Measurements from ENCODE around the gene ZNF692. TPM values are rescaled to one million over a fixed set of nuclear protein-coding genes. Genes with fewer than 3 reads are reported as not detected.

Gene ZNF692
- total and polyA plus RNA-seq, 4 donors, result 26.1 to 58.5 (median 36.3) TPM

DNA sequence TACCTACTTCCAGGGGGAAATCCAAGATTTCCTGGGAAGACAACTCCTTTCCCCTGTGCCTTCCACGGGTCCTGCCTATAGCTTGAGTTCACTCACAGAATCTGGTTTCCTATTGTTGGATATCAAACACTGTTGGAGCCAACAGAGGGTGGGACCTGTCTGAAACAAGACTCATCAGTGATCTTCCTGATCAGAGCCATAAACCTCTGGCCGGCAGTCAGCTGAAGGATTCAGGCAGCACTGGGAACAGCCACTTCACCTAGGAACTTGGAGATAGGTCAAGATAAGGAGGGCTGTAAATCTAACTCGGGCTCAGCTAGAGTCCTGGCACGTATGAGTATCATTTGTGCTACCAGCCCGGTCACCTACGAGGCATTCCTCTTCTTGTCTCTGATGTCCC is 56.4 kb downstream of the ZNF692 start:
- DNase-seq, result no peak
- WGBS, 2 donors, result 90 to 94% methylated on average over 6 of the region's 6 CpGs

DNA sequence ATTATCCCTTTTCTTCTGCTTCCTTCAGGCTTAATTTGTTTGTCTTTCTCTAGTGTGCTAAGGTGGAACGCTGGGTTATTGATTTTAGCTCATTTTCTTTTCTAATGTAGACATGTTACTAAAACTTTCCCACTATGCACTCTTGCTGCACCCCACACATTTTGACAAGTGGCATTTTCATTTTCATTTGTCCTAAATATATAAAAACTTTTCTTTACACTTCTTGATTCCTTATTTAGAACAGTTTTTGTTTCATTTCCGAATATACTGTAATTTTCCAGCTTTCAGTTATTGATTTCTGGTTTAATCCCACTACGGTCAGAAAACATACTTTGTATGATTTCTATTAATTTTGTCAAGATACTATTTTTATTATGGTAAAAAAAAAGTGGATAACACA is 58.4 kb downstream of the ZNF692 start:
- Histone ChIP-seq H3K27me3 (ENCODE audit: control insufficient read depth in 3 of 3, insufficient read depth in 3 of 3, low read length in 2 of 3) (no peaks in the 10 kb centered on the region), H3K36me3 (ENCODE audit: control insufficient read depth in 4 of 4, insufficient read depth in 4 of 4, low read length in 4 of 4) (no peaks in the 10 kb centered on the region), H3K9me3 (ENCODE audit: control insufficient read depth in 4 of 4, insufficient read depth in 3 of 4, low read length in 3 of 4) (peaks cover 0 to 2% (median under 1%) of the 10 kb centered on the region in 4 donors), H3K9ac (ENCODE audit: insufficient read depth in 1 of 2, low read length in 2 of 2) (no peak overlapping the region), H3K4me1 (ENCODE audit: control insufficient read depth in 5 of 5, insufficient read depth in 5 of 5, low read length in 5 of 5) (no peaks in the 10 kb centered on the region), H3K27ac (ENCODE audit: low read depth in 1 of 2, low read length in 1 of 2) (no peak overlapping the region), H3K4me3 (no peak overlapping the region)
- no peak for DNase-seq
- TF ChIP-seq, protein P1, sequence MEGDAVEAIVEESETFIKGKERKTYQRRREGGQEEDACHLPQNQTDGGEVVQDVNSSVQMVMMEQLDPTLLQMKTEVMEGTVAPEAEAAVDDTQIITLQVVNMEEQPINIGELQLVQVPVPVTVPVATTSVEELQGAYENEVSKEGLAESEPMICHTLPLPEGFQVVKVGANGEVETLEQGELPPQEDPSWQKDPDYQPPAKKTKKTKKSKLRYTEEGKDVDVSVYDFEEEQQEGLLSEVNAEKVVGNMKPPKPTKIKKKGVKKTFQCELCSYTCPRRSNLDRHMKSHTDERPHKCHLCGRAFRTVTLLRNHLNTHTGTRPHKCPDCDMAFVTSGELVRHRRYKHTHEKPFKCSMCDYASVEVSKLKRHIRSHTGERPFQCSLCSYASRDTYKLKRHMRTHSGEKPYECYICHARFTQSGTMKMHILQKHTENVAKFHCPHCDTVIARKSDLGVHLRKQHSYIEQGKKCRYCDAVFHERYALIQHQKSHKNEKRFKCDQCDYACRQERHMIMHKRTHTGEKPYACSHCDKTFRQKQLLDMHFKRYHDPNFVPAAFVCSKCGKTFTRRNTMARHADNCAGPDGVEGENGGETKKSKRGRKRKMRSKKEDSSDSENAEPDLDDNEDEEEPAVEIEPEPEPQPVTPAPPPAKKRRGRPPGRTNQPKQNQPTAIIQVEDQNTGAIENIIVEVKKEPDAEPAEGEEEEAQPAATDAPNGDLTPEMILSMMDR (IDR thresholded peaks at IDR 0.05; ENCODE audit: control extremely low read depth, extremely low read depth), result no peak
- no peak for ATAC-seq (ENCODE audit: insufficient read depth, low FRiP score)
- WGBS, 2 donors, result 76 to 83% methylated on average over 3 of the region's 3 CpGs

More for the DNA sequence above, 56.4 kb downstream of the ZNF692 start:
- Histone ChIP-seq H3K27me3 (ENCODE audit: control insufficient read depth in 3 of 3, insufficient read depth in 3 of 3, low read length in 2 of 3) (no peaks in the 10 kb centered on the region), H3K27ac (ENCODE audit: low read depth in 1 of 2, low read length in 1 of 2) (no peak overlapping the region), H3K4me3 (no peak overlapping the region), H3K9ac (ENCODE audit: insufficient read depth in 1 of 2, low read length in 2 of 2) (no peak overlapping the region), H3K4me1 (ENCODE audit: control insufficient read depth in 5 of 5, insufficient read depth in 5 of 5, low read length in 5 of 5) (no peaks in the 10 kb centered on the region), H3K9me3 (ENCODE audit: control insufficient read depth in 4 of 4, insufficient read depth in 3 of 4, low read length in 3 of 4) (no peaks in the 10 kb centered on the region), H3K36me3 (ENCODE audit: control insufficient read depth in 4 of 4, insufficient read depth in 4 of 4, low read length in 4 of 4) (no peaks in the 10 kb centered on the region)
- TF ChIP-seq, protein P1 (IDR thresholded peaks at IDR 0.05; ENCODE audit: control extremely low read depth, extremely low read depth), result no peak
- ATAC-seq (ENCODE audit: insufficient read depth, low FRiP score), result no peak

Small RNA genes within 50 kb of the gene (small RNA-seq; reads per million reads assigned to genes)
- gene MIR3124 (ENCODE audit: low replicate concordance), result not detected

Other genes with a start within 250 kb of the ZNF692 start
- not detected for gene OR2T11, start 224.0 kb downstream of the ZNF692 start, total RNA-seq
- not detected for gene OR2T11, start 224.0 kb downstream of the ZNF692 start, polyA plus RNA-seq
- gene OR2T35, start 213.8 kb downstream of the ZNF692 start, total RNA-seq, result not detected
- not detected for gene OR2T35, start 213.8 kb downstream of the ZNF692 start, polyA plus RNA-seq
- gene OR2T27, start 203.6 kb downstream of the ZNF692 start, total RNA-seq, result not detected
- gene OR2T27, start 203.6 kb downstream of the ZNF692 start, polyA plus RNA-seq, result not detected
- gene OR14I1, start 156.3 kb downstream of the ZNF692 start, total RNA-seq, result not detected
- not detected for gene OR14I1, start 156.3 kb downstream of the ZNF692 start, polyA plus RNA-seq
- gene LYPD8, start 103.3 kb downstream of the ZNF692 start, total RNA-seq, result not detected
- not detected for gene LYPD8, start 103.3 kb downstream of the ZNF692 start, polyA plus RNA-seq
- 10 to 100 TPM; 17.6 to 25.5 TPM for gene SH3BP5L, start 33.2 kb downstream of the ZNF692 start, total RNA-seq
- 10 to 100 TPM; 16.4 to 17.4 TPM for gene SH3BP5L, start 33.2 kb downstream of the ZNF692 start, polyA plus RNA-seq
- gene ZNF672, start 20.9 kb downstream of the ZNF692 start, total RNA-seq, result 10 to 100 TPM; 31.1 to 41.3 TPM
- gene ZNF672, start 20.9 kb downstream of the ZNF692 start, polyA plus RNA-seq, result 10 to 100 TPM; 17.1 to 31.5 TPM
- gene PGBD2, start 47.1 kb upstream of the ZNF692 start, total RNA-seq, result 10 to 100 TPM in 1 of 2 donors, 1 to 10 TPM in 1; 5.8 to 12.5 TPM
- 1 to 10 TPM; 3.5 to 4.2 TPM for gene PGBD2, start 47.1 kb upstream of the ZNF692 start, polyA plus RNA-seq

Data from lung (tissue), 13 donors.